Neuronal stem cell (in vitro differentiated cells): ENCODE results near the gene BCR.

Experiments used
- DNase-seq: peaks from one replicate; pipeline ENCODE4 v3.0.0-alpha.2; 2013; ENCODE audit warnings: low spot score
- H2AFZ ChIP-seq: one replicate; pipeline ENCODE4 v1.6.1; 2013; ENCODE audit warnings: mild to moderate bottlenecking, low read length, inconsistent platforms
- H2AK5ac ChIP-seq: 2 replicates; pipeline ENCODE4 v1.6.1; 2013; ENCODE audit warnings: low read depth, mild to moderate bottlenecking, inconsistent platforms, low read length, moderate library complexity, mixed read lengths
- H2BK120ac ChIP-seq: 2 replicates; pipeline ENCODE4 v1.6.1; 2013; ENCODE audit warnings: low read depth, mild to moderate bottlenecking, inconsistent platforms, low read length, moderate library complexity, mixed read lengths
- H2BK12ac ChIP-seq: one replicate; pipeline ENCODE4 v1.6.1; 2013; ENCODE audit warnings: low read length, inconsistent platforms
- H2BK15ac ChIP-seq: 2 replicates; pipeline ENCODE4 v1.6.1; 2013; ENCODE audit warnings: mild to moderate bottlenecking, low read length, inconsistent platforms, mixed read lengths
- H2BK5ac ChIP-seq: one replicate; pipeline ENCODE4 v1.6.1; 2013; ENCODE audit warnings: inconsistent platforms, mild to moderate bottlenecking, low read length, moderate library complexity
- H3K14ac ChIP-seq: one replicate; pipeline ENCODE4 v1.6.1; 2013; ENCODE audit warnings: low read length, inconsistent platforms
- H3K18ac ChIP-seq: 2 replicates; pipeline ENCODE4 v1.6.1; 2013; ENCODE audit warnings: low read length, inconsistent platforms
- H3K23ac ChIP-seq: 2 replicates; pipeline ENCODE4 v1.6.1; 2013; ENCODE audit warnings: low read depth, mild to moderate bottlenecking, mixed read lengths, low read length, inconsistent platforms; ENCODE audit not compliant: poor library complexity
- H3K27ac ChIP-seq: replicated peaks from 3 replicates; pipeline ENCODE4 v1.5.1; 2013; ENCODE audit warnings: low read length, inconsistent platforms
- H3K27me3 ChIP-seq, 3 experiments: 2 replicates each; pipeline ENCODE4 v1.6.1; 2013; ENCODE audit warnings: low read length in 3 of 3, mild to moderate bottlenecking in 2 of 3, inconsistent platforms in 1 of 3, low read depth in 1 of 3, mixed read lengths in 1 of 3, moderate library complexity in 1 of 3; ENCODE audit not compliant: control insufficient read depth in 3 of 3, insufficient read depth in 3 of 3
- H3K36me3 ChIP-seq, 2 donors: replicated peaks in 1 of 2; 2 replicates each; pipeline ENCODE4 v1.6.1; 2013; ENCODE audit warnings: low read length in 2 of 2; ENCODE audit not compliant: control insufficient read depth in 2 of 2, insufficient read depth in 2 of 2
- H3K4ac ChIP-seq: 2 replicates; pipeline ENCODE4 v1.6.1; 2013; ENCODE audit warnings: inconsistent platforms, mild to moderate bottlenecking, low read length, moderate library complexity
- H3K4me1 ChIP-seq, 2 donors: 1 replicate in 1 of 2; 2 replicates in 1 of 2; pipeline ENCODE4 v1.6.1; 2013; ENCODE audit warnings: low read length in 2 of 2, low read depth in 1 of 2; ENCODE audit not compliant: control insufficient read depth in 2 of 2, insufficient read depth in 1 of 2
- H3K4me2 ChIP-seq: one replicate; pipeline ENCODE4 v1.6.1; 2013; ENCODE audit warnings: mild to moderate bottlenecking, low read length, inconsistent platforms; ENCODE audit not compliant: insufficient read depth, poor library complexity, severe bottlenecking
- H3K4me3 ChIP-seq, 2 donors: 2 replicates each; pipeline ENCODE4 v1.5.1; 2013; ENCODE audit warnings: low read length in 2 of 2, mild to moderate bottlenecking in 2 of 2, inconsistent platforms in 1 of 2, moderate library complexity in 1 of 2
- H3K79me1 ChIP-seq: one replicate; pipeline ENCODE4 v1.6.1; 2013; ENCODE audit warnings: low read depth, mild to moderate bottlenecking, inconsistent platforms, low read length, moderate library complexity
- H3K9ac ChIP-seq: one replicate; pipeline ENCODE4 v1.6.1; 2013; ENCODE audit warnings: mild to moderate bottlenecking, low read depth, low read length, inconsistent platforms; ENCODE audit not compliant: poor library complexity
- H3K9me3 ChIP-seq, 2 donors: replicated peaks in 1 of 2; 2 replicates each; pipeline versions ENCODE3 to v1.6.1; 2013; ENCODE audit warnings: low read length in 2 of 2, mild to moderate bottlenecking in 2 of 2, inconsistent platforms in 1 of 2, low read depth in 1 of 2, mixed read lengths in 1 of 2, moderate library complexity in 1 of 2; ENCODE audit not compliant: control insufficient read depth in 2 of 2, insufficient read depth in 1 of 2
- H4K8ac ChIP-seq: one replicate; pipeline ENCODE4 v1.6.1; 2013; ENCODE audit warnings: low read depth, mild to moderate bottlenecking, inconsistent platforms, low read length, moderate library complexity
- H4K91ac ChIP-seq: one replicate; pipeline ENCODE4 v1.6.1; 2013; ENCODE audit warnings: low read length, low read depth, mild to moderate bottlenecking, inconsistent platforms; ENCODE audit not compliant: poor library complexity
- WGBS, 2 donors: extraction: QIAGEN DNeasy Blood & Tissue Kit; methylation state at CpG; one replicate each; pipeline ENCODE4 v1.1.7; 2013; ENCODE audit warnings: missing lambda C conversion rate in 2 of 2, mixed read lengths in 1 of 2; ENCODE audit not compliant: insufficient read length in 2 of 2, insufficient replicate concordance in 1 of 2; ENCODE audit errors: extremely low coverage in 2 of 2; 5-methylcytosine and 5-hydroxymethylcytosine counted together

The BCR gene

GRCh38 chr22:23217171-23218052, 37.1 kb downstream of the BCR start:
- WGBS, 2 donors, result no CpG with 5 or more reads among the region's 16 CpGs
- H3K27ac ChIP-seq, result no peak overlapping the region

GRCh38 chr22:23218053-23218866, 38.0 kb downstream of the BCR start:
- no peak overlapping the region for H2BK5ac ChIP-seq
- no peak overlapping the region for H2BK15ac ChIP-seq
- H2AFZ ChIP-seq, result no peak overlapping the region
- peak overlapping the region; percentile 59 for H2BK12ac ChIP-seq
- no peak overlapping the region for H2BK120ac ChIP-seq
- H3K79me1 ChIP-seq, result peaks cover 17% of the 10 kb centered on the region
- peak overlapping the region; percentile 4 for H3K27ac ChIP-seq
- peaks cover 0 to 2% of the 10 kb centered on the region in 2 donors for H3K36me3 ChIP-seq
- H3K4me1 ChIP-seq, result peaks cover 26 to 30% of the 10 kb centered on the region in 2 donors
- no peak overlapping the region for H3K4me3 ChIP-seq
- no peaks in the 10 kb centered on the region for H3K27me3 ChIP-seq
- H3K14ac ChIP-seq, result peak overlapping the region; percentile 40
- no peak for DNase-seq
- H3K4ac ChIP-seq, result no peak overlapping the region
- H4K8ac ChIP-seq, result no peak overlapping the region
- H3K9me3 ChIP-seq, result no peaks in the 10 kb centered on the region
- peak overlapping the region; percentile 0 for H3K18ac ChIP-seq
- no peak overlapping the region for H4K91ac ChIP-seq
- peak overlapping the region; percentile 70 for H3K9ac ChIP-seq
- no peak overlapping the region for H2AK5ac ChIP-seq
- H3K4me2 ChIP-seq, result peak overlapping the region; percentile 28
- WGBS, 2 donors, result no CpG with 5 or more reads among the region's 12 CpGs
- H3K23ac ChIP-seq, result peak overlapping the region; percentile 61

More at GRCh38 chr22:23217171-23218052, 37.1 kb downstream of the BCR start:
- no peak overlapping the region for H3K4me2 ChIP-seq
- peak overlapping the region; percentile 61 for H3K23ac ChIP-seq
- no peak overlapping the region for H2AFZ ChIP-seq
- no peak overlapping the region for H3K4me3 ChIP-seq
- H3K9me3 ChIP-seq, result no peaks in the 10 kb centered on the region
- H2BK12ac ChIP-seq, result no peak overlapping the region
- H2BK15ac ChIP-seq, result no peak overlapping the region
- no peak overlapping the region for H2AK5ac ChIP-seq
- H4K8ac ChIP-seq, result no peak overlapping the region
- no peak overlapping the region for H3K18ac ChIP-seq
- no peak overlapping the region for H4K91ac ChIP-seq
- no peak overlapping the region for H3K9ac ChIP-seq
- no peak overlapping the region for H3K14ac ChIP-seq
- H2BK5ac ChIP-seq, result no peak overlapping the region
- H3K4me1 ChIP-seq, result peaks cover 26 to 30% of the 10 kb centered on the region in 2 donors
- no peaks in the 10 kb centered on the region for H3K27me3 ChIP-seq
- DNase-seq, result no peak
- peaks cover 2 to 3% of the 10 kb centered on the region in 2 donors for H3K36me3 ChIP-seq
- peaks cover 15% of the 10 kb centered on the region for H3K79me1 ChIP-seq
- H3K4ac ChIP-seq, result no peak overlapping the region
- no peak overlapping the region for H2BK120ac ChIP-seq

- H3K36me3 ChIP-seq, result peaks cover 0 to 2% of the 10 kb centered on the region in 2 donors
- no CpG with 5 or more reads among the region's 11 CpGs for WGBS, 2 donors
- no peak overlapping the region for H2BK12ac ChIP-seq
- H3K4me2 ChIP-seq, result peak overlapping the region; percentile 28
- H2BK15ac ChIP-seq, result no peak overlapping the region
- H2BK5ac ChIP-seq, result peak overlapping the region; percentile 10
- H3K4me1 ChIP-seq, result peaks cover 27 to 30% of the 10 kb centered on the region in 2 donors
- H3K4me3 ChIP-seq, result no peak overlapping the region
- H3K4ac ChIP-seq, result no peak overlapping the region
- H3K23ac ChIP-seq, result peak overlapping the region; percentile 40
- no peak overlapping the region for H3K14ac ChIP-seq
- no peaks in the 10 kb centered on the region for H3K9me3 ChIP-seq
- no peak overlapping the region for H2AK5ac ChIP-seq
- peak overlapping the region; percentile 4 for H3K27ac ChIP-seq
- no peak overlapping the region for H3K18ac ChIP-seq
- H3K79me1 ChIP-seq, result peaks cover 17% of the 10 kb centered on the region
- H3K27me3 ChIP-seq, result no peaks in the 10 kb centered on the region
- H3K9ac ChIP-seq, result no peak overlapping the region
- no peak overlapping the region for H2AFZ ChIP-seq
- H4K8ac ChIP-seq, result no peak overlapping the region
- H4K91ac ChIP-seq, result no peak overlapping the region
- no peak overlapping the region for H2BK120ac ChIP-seq
- DNase-seq, result no peak
Measured at GRCh38 chr22:23218867-23219251, 38.5 kb downstream of the BCR start.

- WGBS, 2 donors, result no CpG with 5 or more reads among the region's 10 CpGs
- Histone ChIP-seq H3K14ac (no peak overlapping the region), H3K27ac (no peak overlapping the region), H2AFZ (no peak overlapping the region), H3K79me1 (peaks cover 16% of the 10 kb centered on the region), H4K8ac (no peak overlapping the region), H3K9me3 (no peaks in the 10 kb centered on the region), H3K4me2 (no peak overlapping the region), H3K4ac (no peak overlapping the region), H3K36me3 (peaks cover 0 to 2% of the 10 kb centered on the region in 2 donors), H3K23ac (peak overlapping the region; percentile 14), H2AK5ac (peak overlapping the region; percentile 8), H2BK15ac (no peak overlapping the region), H4K91ac (no peak overlapping the region), H2BK5ac (peak overlapping the region; percentile 10), H3K4me3 (no peak overlapping the region), H3K9ac (no peak overlapping the region), H3K18ac (peak overlapping the region; percentile 51), H3K27me3 (no peaks in the 10 kb centered on the region), H2BK12ac (no peak overlapping the region), H2BK120ac (no peak overlapping the region), H3K4me1 (peaks cover 27 to 30% of the 10 kb centered on the region in 2 donors)
- no peak for DNase-seq
Measured at GRCh38 chr22:23219317-23219716, 39.0 kb downstream of the BCR start.
